Measurements from ENCODE around the gene CRABP1.

GRCh38 chr15:78366342-78366741 lies 26.2 kb downstream of the CRABP1 start:
- TF ChIP-seq CTCF (IDR thresholded peaks at IDR 0.05) (no peak), POLR2AphosphoS5 (IDR thresholded peaks at IDR 0.05) (no peak), EP300 (IDR thresholded peaks at IDR 0.05) (no peak)
